Left renal cortex interstitium (tissue), 4 donors: ENCODE results near the gene FBXO10. TPM values are rescaled to one million over a fixed set of nuclear protein-coding genes. Genes with fewer than 3 reads are reported as not detected.
"Not testable (repeated sequence)": the region's sequence is repeated elsewhere in the genome, so short reads cannot be mapped to it uniquely, and the experiment has no call there.

Experiments used
- DNase-seq, 4 donors: peaks; one replicate each; pipeline ENCODE4 v3.0.0-alpha.2; 2013; ENCODE audit warnings: low read depth in 4 of 4, low spot score in 2 of 4, missing footprints in 1 of 4
- polyA plus RNA-seq, 4 donors: library from polyadenylated mRNA; unstranded; fragments of 120-200 nt; gene quantifications; one replicate each; pipeline ENCODE4 v1.2.1, GENCODE V29; 2013; ENCODE audit not compliant: insufficient read length in 4 of 4

FBXO10 gene
- polyA plus RNA-seq: 10 to 100 TPM; 11.7 to 19.8 (median 15.1) TPM

- peak in 1 of 4 donors; percentile 69 for DNase-seq
Measured at GRCh38 chr9:37575921-37576721, at the start of gene FBXO10. Gene FBXO10, minus strand, starts transcription at chr9:37576380. Its CDS starts 34,612 bp downstream, at chr9:37541768.

DNA sequence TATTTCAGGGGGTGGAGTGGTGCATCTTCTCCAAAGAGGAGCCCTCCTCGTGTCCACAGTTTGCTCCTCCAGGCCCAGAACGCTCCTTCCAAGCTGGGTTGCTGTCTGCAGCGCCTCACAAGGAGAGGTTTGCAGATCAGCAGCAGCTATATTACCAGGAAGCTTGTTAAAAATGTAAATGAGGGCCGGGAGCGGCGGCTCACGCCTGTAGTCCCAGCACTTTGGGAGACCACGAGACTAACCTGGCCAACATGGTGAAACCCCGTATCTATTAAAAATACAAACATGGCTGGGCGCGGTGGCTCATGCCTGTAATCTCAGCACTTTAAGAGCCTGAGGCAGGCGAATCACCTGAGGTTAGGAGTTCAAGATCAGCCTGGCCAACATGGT is 49.6 kb upstream of the FBXO10 start:
- DNase-seq: no peak

- no peak for DNase-seq
Measured at GRCh38 chr9:37625036-37625757, 49.0 kb upstream of the FBXO10 start.

GRCh38 chr9:37624073-37624472 is 47.9 kb upstream of the FBXO10 start:
- no peak for DNase-seq

DNA sequence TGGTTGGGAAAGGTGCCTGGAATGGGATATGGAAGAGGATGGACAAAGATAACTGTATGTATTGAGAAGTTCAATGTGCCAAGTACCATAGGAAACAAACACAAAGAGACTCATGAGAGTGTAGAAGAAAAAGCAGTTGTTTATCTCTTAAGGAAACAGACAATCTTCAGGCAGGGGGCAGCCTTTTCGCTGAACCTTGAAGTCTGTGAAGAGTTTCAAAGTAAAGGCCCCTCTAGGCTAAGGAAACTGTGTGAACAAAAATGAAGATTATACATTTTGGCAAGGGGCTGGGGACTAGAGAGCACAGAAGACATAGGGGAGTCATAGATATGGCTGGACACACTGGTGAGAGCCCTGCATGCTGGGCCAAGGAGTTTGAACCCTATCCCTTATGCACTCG is 47.1 kb upstream of the FBXO10 start:
- DNase-seq: no peak

- no peak for DNase-seq
Measured at GRCh38 chr9:37622462-37622861, 46.3 kb upstream of the FBXO10 start.

DNA sequence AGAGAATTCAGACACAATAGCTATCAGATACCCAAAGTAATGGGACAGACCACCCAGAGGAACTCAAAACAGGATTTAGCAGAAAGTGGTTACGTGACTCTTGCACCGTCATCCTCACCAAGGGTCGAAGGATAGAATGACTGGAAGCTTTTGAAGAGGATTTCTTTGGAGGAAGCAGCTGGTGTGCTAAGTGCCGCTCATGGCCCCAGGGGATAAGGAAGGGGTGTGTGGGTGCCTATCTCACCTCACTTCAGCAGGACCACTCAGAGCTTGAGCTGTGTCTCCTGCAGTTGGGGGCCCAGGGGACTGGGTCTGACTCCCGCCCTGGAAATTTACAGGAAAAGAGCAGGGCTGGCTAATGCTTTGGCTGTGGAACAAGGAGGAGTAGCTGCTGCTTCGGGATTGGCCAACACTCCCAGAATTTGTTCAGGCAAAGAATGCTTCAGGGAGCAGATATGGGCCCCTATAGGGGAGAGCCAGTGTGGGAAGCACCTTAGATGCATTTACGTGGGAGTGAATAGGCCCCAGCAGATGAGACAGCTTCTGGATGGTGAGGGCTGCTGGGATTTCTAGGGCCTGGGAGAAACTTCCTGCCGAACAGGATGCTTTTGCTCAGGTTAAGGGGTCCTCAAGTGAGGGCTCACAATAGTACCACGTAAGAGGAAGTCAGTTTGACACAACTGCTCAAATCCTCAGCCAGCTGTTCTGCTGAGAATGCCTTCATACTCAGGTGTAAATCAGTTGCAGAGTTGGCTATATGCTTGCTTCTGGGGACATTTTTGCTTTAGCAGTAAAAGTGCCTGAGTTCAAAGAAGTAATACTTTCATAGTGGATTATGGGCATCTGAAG is 45.3 kb upstream of the FBXO10 start:
- DNase-seq: no peak

- no peak for DNase-seq
Measured at GRCh38 chr9:37620396-37620795, 44.2 kb upstream of the FBXO10 start.

GRCh38 chr9:37619806-37620205 is 43.6 kb upstream of the FBXO10 start:
- DNase-seq: no peak

DNA sequence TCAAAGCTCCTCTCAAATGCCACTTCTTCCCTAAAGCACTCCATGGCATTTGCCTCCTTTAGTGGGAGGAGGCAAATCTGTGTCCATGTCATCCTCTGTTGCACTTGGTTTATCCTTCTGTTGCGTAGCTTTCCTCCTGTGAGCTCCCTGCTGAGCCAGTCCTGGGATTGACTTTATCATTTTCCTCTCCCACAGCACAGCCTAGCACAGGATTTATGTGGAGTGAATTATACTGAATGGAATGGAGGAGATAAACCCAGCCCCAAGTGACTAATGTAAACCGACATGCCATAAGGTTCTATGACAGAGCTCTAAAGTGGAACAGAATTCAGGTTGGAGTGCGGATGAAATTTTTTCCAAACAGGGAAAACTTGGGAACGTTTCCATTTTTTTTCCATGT is 42.6 kb upstream of the FBXO10 start:
- DNase-seq: no peak

DNA sequence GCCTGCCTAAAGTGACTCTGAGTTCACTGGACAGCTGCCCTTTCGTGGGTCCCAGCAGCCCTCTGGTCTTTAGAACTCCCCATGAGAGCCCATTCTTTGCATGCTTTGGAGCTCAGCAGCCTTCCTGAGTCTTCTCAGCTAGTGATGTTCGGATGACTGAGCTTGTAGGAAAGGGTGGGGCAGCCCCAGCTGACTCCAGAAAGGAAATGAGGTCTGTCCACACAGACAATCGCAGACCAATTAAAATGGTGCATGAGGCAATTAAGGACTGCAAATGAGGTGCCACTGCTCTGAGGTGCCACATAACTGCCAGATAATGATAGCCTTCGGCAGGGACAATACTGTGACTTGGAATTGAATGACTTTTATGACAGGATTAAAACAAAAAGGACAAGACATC is 41.7 kb upstream of the FBXO10 start:
- no peak for DNase-seq

DNA sequence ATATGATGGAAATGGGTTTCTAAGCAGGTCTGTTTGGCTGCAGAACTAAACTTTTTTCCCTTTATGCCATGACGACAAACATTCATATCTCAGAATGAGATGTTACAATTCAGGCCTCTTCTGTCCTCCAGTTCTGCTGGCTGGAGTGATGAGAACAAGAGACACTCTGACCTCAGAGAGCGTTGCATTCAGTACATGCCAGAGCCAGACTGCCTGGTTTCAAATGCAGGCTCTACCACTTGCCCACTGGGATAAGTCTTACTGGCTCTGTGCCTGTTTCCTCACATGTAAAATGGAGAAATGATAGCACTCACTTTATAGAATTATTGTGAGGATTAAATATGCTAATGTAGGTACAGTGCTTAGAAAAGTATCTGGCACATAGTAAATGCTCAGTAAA is 41.0 kb upstream of the FBXO10 start:
- no peak for DNase-seq

DNA sequence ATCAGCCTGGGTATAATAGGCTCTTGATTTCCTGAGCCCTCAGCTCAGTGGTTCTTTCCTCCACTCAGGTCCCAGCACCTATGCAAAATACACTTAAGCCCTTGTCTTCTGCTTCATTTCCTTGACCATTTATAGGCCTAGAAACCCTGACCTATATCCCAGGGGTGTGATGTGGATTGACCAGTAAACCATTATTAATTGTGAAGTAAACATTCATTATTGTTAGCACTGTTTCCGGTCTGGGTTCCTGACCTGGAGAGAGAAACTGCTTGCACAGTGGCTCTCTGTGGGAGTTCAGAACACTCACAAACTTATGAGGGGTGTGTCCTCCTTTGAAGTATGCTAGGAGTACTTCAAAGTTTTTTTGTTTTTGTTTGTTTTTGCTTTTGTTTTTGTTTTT is 35.8 kb upstream of the FBXO10 start:
- DNase-seq: no peak

GRCh38 chr9:37611014-37611413 is 34.8 kb upstream of the FBXO10 start:
- no peak for DNase-seq

- DNase-seq: no peak
Measured at GRCh38 chr9:37609735-37610397, 33.7 kb upstream of the FBXO10 start.

- DNase-seq: no peak
Measured at GRCh38 chr9:37608250-37608649, 32.1 kb upstream of the FBXO10 start.

DNA sequence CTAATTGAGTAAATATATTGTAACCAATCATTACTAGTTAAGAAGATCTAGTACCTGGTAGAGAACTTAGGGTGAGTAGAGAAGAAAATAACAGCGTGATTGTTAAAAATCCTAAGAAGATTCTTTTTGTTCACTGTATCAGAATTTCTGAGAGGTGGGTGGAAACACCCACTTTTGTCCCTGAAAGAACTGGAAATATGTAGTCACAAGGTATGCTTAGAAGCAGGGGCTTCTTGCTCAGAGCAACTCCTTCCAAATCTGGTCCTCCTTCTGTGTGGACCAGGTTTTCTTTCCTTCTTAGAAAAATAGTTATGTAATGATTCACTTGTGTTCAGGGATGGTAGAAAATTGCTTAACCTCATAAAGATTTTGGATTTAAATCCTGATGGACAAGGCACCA is 28.1 kb upstream of the FBXO10 start:
- DNase-seq: no peak

DNA sequence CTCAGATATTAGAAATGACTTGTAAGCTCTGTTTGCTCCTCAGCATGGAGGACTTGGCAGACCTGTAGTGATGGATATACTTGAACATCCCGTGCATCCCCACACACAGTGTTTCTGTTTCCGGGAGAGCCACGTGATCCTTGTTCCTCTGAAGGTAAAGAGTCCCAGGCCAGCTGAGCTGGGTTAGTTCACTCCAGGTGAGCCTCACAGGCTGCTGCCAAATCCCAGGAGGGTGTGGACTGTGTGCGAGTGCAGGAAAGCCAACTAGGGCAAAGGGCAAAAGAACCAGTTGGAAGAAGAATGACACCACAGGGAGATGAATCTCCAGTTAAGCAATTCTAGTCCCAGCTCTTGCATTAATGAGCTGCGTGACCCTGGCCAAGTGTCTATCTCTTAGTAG is 26.6 kb upstream of the FBXO10 start:
- DNase-seq: no peak

- DNase-seq: not testable (repeated sequence)
Measured at GRCh38 chr9:37602061-37602460, 25.9 kb upstream of the FBXO10 start.

GRCh38 chr9:37596504-37596903 is 20.3 kb upstream of the FBXO10 start:
- DNase-seq: no peak
